Measurements from ENCODE around the gene CYP27B1.

CYP27B1 gene, protein sequence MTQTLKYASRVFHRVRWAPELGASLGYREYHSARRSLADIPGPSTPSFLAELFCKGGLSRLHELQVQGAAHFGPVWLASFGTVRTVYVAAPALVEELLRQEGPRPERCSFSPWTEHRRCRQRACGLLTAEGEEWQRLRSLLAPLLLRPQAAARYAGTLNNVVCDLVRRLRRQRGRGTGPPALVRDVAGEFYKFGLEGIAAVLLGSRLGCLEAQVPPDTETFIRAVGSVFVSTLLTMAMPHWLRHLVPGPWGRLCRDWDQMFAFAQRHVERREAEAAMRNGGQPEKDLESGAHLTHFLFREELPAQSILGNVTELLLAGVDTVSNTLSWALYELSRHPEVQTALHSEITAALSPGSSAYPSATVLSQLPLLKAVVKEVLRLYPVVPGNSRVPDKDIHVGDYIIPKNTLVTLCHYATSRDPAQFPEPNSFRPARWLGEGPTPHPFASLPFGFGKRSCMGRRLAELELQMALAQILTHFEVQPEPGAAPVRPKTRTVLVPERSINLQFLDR

DNA sequence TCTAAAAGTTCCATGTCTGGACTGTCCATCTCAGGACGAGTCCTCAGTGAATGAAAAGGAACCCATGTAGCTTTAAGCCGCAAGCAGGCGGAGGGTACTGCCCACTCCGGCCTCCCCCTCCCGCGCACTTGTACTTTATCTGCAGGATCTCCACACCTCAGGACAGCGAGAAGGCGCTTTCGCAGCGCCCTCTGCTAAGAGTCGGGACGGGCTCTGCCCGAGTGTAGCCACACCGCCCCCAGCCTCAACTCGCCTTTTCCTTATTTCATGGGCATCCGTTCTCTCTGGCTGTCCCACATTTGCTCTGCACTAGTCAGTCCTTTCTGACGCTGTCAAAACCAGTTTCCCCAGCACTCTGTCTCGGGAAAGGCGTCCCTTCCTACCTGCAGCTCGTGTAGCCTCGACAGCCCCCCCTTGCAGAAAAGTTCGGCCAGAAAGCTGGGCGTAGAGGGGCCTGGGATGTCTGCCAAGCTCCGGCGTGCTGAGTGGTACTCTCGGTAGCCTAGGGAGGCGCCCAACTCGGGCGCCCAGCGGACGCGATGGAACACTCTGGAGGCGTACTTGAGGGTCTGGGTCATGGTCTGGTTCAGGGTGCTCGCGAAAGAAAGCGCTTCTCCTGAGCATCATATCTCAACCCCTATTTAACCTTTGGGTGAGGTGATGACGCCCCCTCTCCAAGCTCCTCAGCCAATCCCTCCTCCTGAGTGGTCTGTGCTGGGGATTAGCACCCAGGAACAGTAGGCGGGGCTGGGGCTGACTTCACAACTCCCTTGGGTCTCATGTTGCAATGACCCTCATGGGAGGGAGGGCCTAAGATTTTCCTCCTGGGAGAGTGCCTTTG, at the start of gene CYP27B1:
Gene CYP27B1, minus strand, starts transcription at position 615 of the 841 bp plus-strand sequence. Its CDS starts 37 bp downstream, at position 578.
- peak within 1 kb of the TSS; percentile 29; the same call in 1 of the 2 replicates for H3K4me3 ChIP-seq (ENCODE audit: low read depth, low read length)
- TF ChIP-seq CTCF (IDR thresholded peaks at IDR 0.05; ENCODE audit: low read depth, low read length): no peak

DNA sequence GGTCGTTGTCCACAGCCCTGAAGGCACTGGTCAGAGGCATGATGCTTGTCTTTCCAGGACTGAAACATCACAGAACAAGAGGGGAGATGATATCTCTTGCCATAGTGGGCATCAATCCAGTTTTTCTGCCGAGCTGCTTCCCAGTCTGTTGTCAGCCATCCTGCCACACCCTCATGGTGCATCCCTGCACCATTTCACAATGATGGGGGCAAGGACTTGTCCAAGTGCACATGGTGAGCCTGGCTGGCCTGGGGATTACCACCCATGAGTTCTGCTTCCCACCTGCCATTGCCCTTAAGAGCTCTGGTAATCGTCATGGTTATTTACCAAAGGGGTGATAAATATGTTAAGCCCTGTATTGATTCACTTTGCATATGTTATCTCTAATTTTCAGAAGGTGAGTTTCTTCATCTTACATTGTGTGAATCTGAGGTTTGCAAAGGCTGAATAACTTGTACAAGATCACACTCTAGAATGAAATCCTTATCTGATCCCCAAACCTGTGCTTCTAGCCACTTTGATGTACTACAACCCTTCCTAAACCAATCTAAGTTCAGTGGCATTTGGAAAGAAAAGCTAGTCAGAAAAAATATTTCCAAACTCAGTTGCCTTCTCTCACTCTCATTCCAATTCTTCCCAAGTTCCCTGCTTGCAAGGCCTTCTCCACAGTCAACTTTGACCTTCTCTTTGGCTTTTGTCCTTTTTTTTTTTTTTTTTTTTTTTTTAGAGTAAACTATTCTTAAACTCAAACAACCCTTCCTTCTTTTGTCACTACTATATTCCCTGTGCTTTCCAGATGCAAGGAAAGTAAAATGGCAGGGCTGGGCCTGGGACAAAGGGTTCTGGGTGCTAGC, 49.4 kb upstream of the CYP27B1 start:
- H3K4me3 ChIP-seq (ENCODE audit: low read depth, low read length): no peak overlapping the region
- no peak for TF ChIP-seq CTCF (IDR thresholded peaks at IDR 0.05; ENCODE audit: low read depth, low read length)

GRCh38 chr12:57815177-57816000, 48.5 kb upstream of the CYP27B1 start:
- no peak for TF ChIP-seq CTCF (IDR thresholded peaks at IDR 0.05; ENCODE audit: low read depth, low read length)
- H3K4me3 ChIP-seq (ENCODE audit: low read depth, low read length): no peak overlapping the region

GRCh38 chr12:57813971-57814772, 47.3 kb upstream of the CYP27B1 start:
- H3K4me3 ChIP-seq (ENCODE audit: low read depth, low read length): no peak overlapping the region
- TF ChIP-seq CTCF (IDR thresholded peaks at IDR 0.05; ENCODE audit: low read depth, low read length): no peak

DNA sequence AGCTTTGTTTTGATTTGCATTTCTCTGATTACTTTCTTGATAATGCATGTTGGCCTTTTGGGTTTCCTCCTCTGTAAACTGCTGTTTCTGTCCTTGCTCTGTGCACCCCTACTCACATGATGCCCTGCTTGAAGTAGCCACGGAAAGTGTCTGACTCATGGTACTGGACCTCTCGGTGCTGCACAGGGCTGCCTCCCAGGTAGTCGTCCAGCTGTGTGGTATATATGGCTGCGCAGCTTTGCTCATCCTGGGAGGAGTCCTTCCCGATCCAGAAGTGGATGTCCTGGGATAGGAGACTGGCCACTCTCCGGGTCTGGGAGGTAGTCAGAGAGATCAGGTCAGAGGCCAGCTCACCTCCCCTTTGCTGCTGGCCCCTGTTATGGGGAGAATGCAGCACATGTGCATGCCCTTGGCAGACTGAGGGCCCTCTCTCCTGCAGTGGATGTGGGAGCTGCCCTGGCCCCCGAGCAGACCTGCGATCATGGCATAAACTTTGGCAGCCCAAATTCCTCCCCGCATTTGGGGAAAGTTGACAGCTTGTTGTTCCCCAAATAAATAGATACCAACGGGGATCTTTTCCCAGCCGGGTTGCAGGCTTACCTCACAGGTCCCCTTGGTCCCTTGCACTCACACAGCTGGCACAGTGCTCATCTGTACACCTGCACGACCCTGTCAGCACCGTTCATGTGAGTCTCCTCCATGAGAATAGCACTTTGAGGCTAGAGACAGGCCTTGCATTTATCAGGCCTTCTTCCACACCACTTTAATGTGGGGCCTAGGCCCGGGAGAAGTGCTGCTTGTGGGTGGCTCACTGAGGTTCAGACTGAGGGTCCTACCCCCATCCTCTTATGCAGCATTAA, 46.5 kb upstream of the CYP27B1 start:
- H3K4me3 ChIP-seq (ENCODE audit: low read depth, low read length): no peak overlapping the region
- no peak for TF ChIP-seq CTCF (IDR thresholded peaks at IDR 0.05; ENCODE audit: low read depth, low read length)
